ENCODE results near the gene CAPN2.
"Not testable (repeated sequence)": the region's sequence is repeated elsewhere in the genome, so short reads cannot be mapped to it uniquely, and the experiment has no call there.

CAPN2 gene

GRCh38 chr1:223740038-223740736 is 27.8 kb downstream of the CAPN2 start:
- not testable (repeated sequence) for DNase-seq

DNA sequence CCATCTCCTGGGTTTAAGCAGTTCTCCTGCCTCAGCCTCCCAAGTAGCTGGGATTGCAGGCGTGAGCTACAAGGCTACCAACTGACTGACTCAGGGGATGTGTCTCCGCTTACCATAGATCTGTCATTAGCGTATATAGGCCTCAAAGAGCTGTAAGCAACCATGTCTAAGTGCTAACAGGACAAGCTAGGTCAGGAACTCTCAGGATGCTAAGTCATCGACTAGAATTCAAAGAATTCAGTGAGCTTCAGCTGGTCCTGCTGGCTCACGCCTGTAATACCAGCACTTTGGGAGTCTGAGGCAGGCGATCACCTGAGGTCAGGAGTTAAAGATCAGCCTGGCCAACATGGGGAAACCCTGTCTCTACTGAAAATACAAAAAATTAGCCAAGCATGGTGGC is 29.5 kb downstream of the CAPN2 start:
- DNase-seq, result no peak

GRCh38 chr1:223742856-223743517 is 30.6 kb downstream of the CAPN2 start:
- DNase-seq, result no peak

DNA sequence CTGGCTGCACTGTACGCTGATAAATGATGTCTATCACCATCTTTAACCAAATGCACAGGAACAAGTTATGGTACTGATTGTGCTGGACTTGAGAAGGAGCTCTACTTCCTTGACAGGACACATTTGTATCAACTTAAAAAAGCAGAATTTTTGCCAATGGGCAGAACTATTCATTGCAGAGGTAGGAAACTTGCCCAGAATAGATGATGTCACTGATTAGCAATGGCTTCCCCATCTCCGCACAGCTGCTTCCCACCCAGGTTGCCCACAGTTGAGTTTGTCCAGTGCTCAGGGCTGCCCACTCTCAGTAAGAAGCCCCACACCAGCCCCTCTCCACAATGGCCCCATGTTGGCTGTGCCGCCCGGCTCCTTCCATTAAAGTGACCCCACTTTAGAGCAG is 33.4 kb downstream of the CAPN2 start:
- DNase-seq, result no peak

- DNase-seq, result no peak
These were observed 35.5 kb downstream of the CAPN2 start for GRCh38 chr1:223747838-223748335.

DNA sequence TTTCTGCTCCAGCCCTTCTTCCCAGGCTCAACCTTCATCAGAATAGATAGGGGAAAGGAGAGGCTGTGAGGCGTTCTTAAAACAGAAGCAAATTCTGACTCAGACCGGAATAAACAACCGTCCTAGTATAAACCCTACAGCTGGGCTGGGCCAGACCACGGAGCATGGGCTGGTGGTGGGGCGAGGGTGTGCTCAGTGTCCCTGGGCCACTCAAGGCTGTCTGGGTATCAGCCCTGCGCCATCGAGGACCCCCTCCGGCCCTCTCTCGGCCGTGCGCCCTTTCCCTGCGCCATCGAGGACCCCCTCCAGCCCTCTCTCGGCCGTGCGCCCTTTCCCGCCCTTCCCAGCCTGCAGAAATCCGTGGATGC is 36.0 kb downstream of the CAPN2 start:
- DNase-seq, result no peak

GRCh38 chr1:223748773-223749733 is 36.7 kb downstream of the CAPN2 start:
- DNase-seq, result peak; percentile 58

GRCh38 chr1:223750730-223751570 is 38.6 kb downstream of the CAPN2 start:
- DNase-seq, result no peak

- no peak for DNase-seq
These were observed 39.4 kb downstream of the CAPN2 start for GRCh38 chr1:223751696-223752095.

GRCh38 chr1:223752721-223753515 is 40.6 kb downstream of the CAPN2 start:
- DNase-seq, result no peak

DNA sequence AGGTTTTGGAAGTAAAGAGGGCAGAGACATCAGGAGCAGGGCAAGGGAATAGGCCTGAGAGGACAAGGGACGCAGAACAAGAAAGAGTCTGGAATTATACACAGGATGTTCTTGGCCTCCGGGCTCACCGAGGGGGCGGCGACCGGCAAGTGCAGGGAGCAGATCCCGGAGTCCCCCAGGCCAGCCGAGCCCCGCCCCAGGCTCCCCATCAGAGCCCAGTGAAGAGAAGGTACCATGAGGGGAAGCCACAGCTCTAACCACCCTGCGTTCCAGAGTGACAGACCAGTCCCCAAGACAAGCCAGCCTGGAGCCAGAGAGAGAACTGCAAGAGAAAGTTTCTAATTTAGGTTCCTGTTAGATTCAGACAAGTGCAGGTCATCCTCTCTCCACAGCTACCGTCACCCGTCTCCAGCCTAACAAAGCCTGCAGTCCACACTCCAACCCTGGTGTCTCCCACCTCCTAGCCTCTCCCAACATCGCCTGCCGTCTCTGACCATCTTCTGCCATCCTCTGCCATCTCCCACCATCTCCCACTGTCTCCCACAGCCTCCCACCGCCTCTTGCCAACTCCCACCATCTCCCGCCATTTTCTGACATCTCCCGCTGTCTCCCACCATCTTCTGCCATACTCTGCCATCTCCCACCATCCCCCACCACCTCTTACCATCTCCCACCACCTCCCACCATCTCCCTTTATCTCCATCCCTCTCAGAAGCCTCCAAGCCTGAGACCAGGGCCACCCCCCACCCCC is 42.5 kb downstream of the CAPN2 start:
- DNase-seq, result no peak

- DNase-seq, result no peak
These were observed 43.1 kb downstream of the CAPN2 start for GRCh38 chr1:223755432-223755792.

- DNase-seq, result no peak
These were observed 43.8 kb downstream of the CAPN2 start for GRCh38 chr1:223755992-223756775.

- DNase-seq, result no peak
These were observed 44.7 kb downstream of the CAPN2 start for GRCh38 chr1:223756806-223757700.

GRCh38 chr1:223758734-223759133 is 46.4 kb downstream of the CAPN2 start:
- no peak for DNase-seq

- no peak for DNase-seq
These were observed 46.9 kb downstream of the CAPN2 start for GRCh38 chr1:223759273-223759672.

DNA sequence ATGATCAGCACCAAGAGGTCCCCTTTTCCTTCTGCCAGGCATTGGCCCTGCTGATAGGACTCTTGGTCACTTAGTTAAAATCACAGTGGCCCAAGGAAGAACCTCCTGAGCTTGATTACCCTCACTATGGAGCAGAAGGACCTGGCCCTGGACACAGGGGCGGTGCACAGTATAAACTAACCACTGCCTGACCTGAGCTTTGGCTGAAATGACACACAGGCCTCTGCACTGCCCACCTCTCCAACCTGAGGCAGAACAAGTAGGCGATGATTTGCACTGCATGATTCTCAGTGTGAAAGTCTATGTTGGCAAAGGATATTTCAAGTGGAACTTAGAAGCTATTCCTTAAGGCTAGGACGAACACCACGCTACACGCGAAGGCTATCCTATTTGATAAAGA is 48.5 kb downstream of the CAPN2 start:
- no peak for DNase-seq

GRCh38 chr1:223761411-223761810 is 49.1 kb downstream of the CAPN2 start:
- no peak for DNase-seq

DNA sequence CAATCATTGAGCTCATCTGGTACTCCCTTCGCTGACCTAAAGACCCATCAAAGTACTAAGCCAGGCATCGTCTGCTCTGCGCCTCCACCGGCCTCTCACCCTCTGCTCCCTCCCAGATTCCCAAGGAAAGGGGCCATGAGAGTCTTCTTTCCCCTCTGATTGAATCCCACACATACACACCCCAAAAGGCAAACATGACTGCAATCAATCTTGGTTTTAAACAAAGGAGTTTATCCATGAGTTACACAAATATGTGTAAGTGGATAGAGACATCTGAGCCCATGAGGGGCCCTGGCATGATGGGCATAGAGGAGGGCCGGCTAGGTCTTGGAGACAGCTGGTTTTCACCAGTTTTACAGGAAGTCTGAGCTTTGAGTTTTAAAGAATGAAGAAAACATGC is 50.9 kb downstream of the CAPN2 start:
- no peak for DNase-seq

Measured in activated gamma-delta T cell treated with Interleukin-2 at 50 U/mL for 16 hours (primary cell).